GM12878 (cell line): ENCODE data around the gene HSPA1A. TPM values are rescaled to one million over a fixed set of nuclear protein-coding genes. Genes with fewer than 3 reads are reported as not detected.
A peak's percentile ranks its signal among the peaks of the same experiment; 100 is the strongest.

ENCODE experiments used
- ATF3 ChIP-seq: IDR thresholded peaks from 2 replicates; pipeline ENCODE4 v1.6.1; 2011; ENCODE audit warnings: low read depth, mild to moderate bottlenecking, low read length, moderate library complexity, borderline replicate concordance; ENCODE audit errors: extremely low read depth
- BCL11A ChIP-seq: IDR thresholded peaks from 2 replicates; pipeline ENCODE4 v1.6.1; 2011; ENCODE audit warnings: low read depth, low read length
- CBX3 ChIP-seq: fragments of 200-600 bp; sonication (generic); IDR thresholded peaks from 2 replicates; pipeline ENCODE4 v1.6.1; 2016; ENCODE audit warnings: low read depth, borderline replicate concordance
- CBX5 ChIP-seq: sonication (generic); IDR thresholded peaks from 2 replicates; pipeline ENCODE4 v1.6.1; 2016; ENCODE audit warnings: low read depth, moderate library complexity, mild to moderate bottlenecking, inconsistent platforms
- CREM ChIP-seq: IDR thresholded peaks from 2 replicates; pipeline ENCODE4 v1.6.1; 2014; ENCODE audit warnings: antibody characterized with exemption, low read depth
- E2F4 ChIP-seq: IDR thresholded peaks from 2 replicates; pipeline ENCODE4 v1.6.1; 2012; ENCODE audit warnings: low read depth, low read length, improper control_type of control experiment
- E2F8 ChIP-seq: fragments of 450-650 bp; IDR thresholded peaks from 2 replicates; pipeline ENCODE4 v1.6.1; 2018; ENCODE audit warnings: mild to moderate bottlenecking, low read depth, moderate library complexity; ENCODE audit not compliant: partially characterized antibody
- IKZF2 ChIP-seq, 2 experiments: fragments of 450-650 bp; IDR thresholded peaks; 2 replicates each; pipeline ENCODE4 v1.6.1; 2017; ENCODE audit warnings: mild to moderate bottlenecking in 2 of 2, moderate library complexity in 2 of 2
- IRF5 ChIP-seq: fragments of 450-650 bp; IDR thresholded peaks from 2 replicates; pipeline ENCODE4 v1.6.1; 2017; ENCODE audit warnings: borderline replicate concordance
- MYB ChIP-seq: fragments of 150-350 bp; IDR thresholded peaks from 2 replicates; pipeline ENCODE4 v1.6.1; 2014; ENCODE audit warnings: mild to moderate bottlenecking, low read depth, low read length, borderline replicate concordance
- POLR2A ChIP-seq: IDR thresholded peaks from 2 replicates; pipeline ENCODE4 v1.6.1; 2011; ENCODE audit warnings: low read depth, mild to moderate bottlenecking, low read length
- POLR2AphosphoS2 ChIP-seq: IDR thresholded peaks from 2 replicates; pipeline ENCODE4 v1.6.1; 2011; ENCODE audit warnings: low read depth, mild to moderate bottlenecking, low read length, improper control_type of control experiment, moderate library complexity
- SIN3A ChIP-seq: IDR thresholded peaks from 2 replicates; pipeline ENCODE4 v1.6.1; 2012; ENCODE audit warnings: low read depth, low read length, improper control_type of control experiment
- SKIL ChIP-seq: fragments of 450-650 bp; IDR thresholded peaks from 2 replicates; pipeline ENCODE4 v1.6.1; 2017; ENCODE audit warnings: mild to moderate bottlenecking, low read depth, inconsistent platforms; ENCODE audit not compliant: poor library complexity, severe bottlenecking
- SMC3 ChIP-seq: IDR thresholded peaks from 2 replicates; pipeline ENCODE4 v1.6.1; 2011; ENCODE audit warnings: low read length, improper control_type of control experiment, borderline replicate concordance
- SREBF1 ChIP-seq: IDR thresholded peaks from 2 replicates; pipeline ENCODE4 v1.6.1; 2012; ENCODE audit warnings: mild to moderate bottlenecking, low read length
- YY1 ChIP-seq: IDR thresholded peaks from 2 replicates; pipeline ENCODE4 v1.6.1; 2011; ENCODE audit warnings: low read depth, mild to moderate bottlenecking, low read length
- ZNF207 ChIP-seq: fragments of 450-650 bp; IDR thresholded peaks from 2 replicates; pipeline ENCODE4 v1.6.1; 2014; ENCODE audit warnings: antibody characterized with exemption, mild to moderate bottlenecking, borderline replicate concordance
- ZNF687 ChIP-seq: fragments of 450-650 bp; IDR thresholded peaks from 2 replicates; pipeline ENCODE4 v1.6.1; 2017; ENCODE audit warnings: mild to moderate bottlenecking, moderate library complexity
- polyA plus RNA-seq, 11 experiments: library from polyadenylated mRNA; depleted of rRNA in 4 of 11; unstranded in 6 of 11; stranded (reverse) in 5 of 11; fragments of >200 nt; fragmentation: Nextera tagmentation in 4 of 11; fragmentation: Illumina TruSeq in 1 of 11; extraction: Ambion mirVana in 4 of 11; extraction: Trizol in 1 of 11; gene quantifications; 1 replicate in 1 of 11; 2 replicates in 10 of 11; pipeline versions ENCODE4 v1.2.1 to v1.2.3, GENCODE V29; 2011 to 2016; ENCODE audit warnings: inconsistent platforms in 2 of 11, missing spikeins in 2 of 11, low read depth in 1 of 11
- total RNA-seq, 4 experiments: library from RNA; depleted of rRNA in 3 of 4; stranded (reverse); fragments of >200 nt in 3 of 4; fragmentation: Illumina TruSeq in 1 of 4; extraction: Trizol in 1 of 4; gene quantifications; 2 replicates each; pipeline versions ENCODE4 v1.2.1 to v1.2.3, GENCODE V29; 2013 to 2021

Gene HSPA1A
- total and polyA plus RNA-seq, 10 of the 15 experiments (the other 5 are each of a cell fraction or from before 2014, with no cell fraction given): 0.29 to 51.8 (median 17.5) TPM

GRCh38 chr6:31826793-31827285 is 11.5 kb downstream of the HSPA1A start (continued):
- TF ChIP-seq E2F8 (peak; percentile 31), ATF3 (no peak), POLR2A (no peak; the same call in none of the 2 replicates), SKIL (peak; percentile 78), POLR2AphosphoS2 (no peak), SREBF1 (no peak), IRF5 (peak; percentile 96), MYB (peak; percentile 90), SMC3 (0 out of 2 replicates have a peak, but pooled peaks have one; percentile 16), ZNF207 (peak; percentile 54; the same call in 1 of the 2 replicates), IKZF2 (IDR thresholded peaks at IDR 0.05) (peak in 1 of 2 experiments; percentile 4; a peak in 1 of 4 replicates), ZNF687 (no peak), SIN3A (no peak), CREM (no peak), YY1 (0 out of 2 replicates have a peak, but pooled peaks have one; percentile 6), E2F4 (0 out of 2 replicates have a peak, but pooled peaks have one; percentile 27), CBX5 (no peak), BCL11A (no peak), CBX3 (no peak)
